ENCODE measurements around the gene SLC26A6. TPM values are rescaled to one million over a fixed set of nuclear protein-coding genes. Genes with fewer than 3 reads are reported as not detected.

The SLC26A6 gene
- total and polyA plus RNA-seq, 2 donors (not counting 1 experiment from before 2014, with no cell fraction given) = 22.5 to 26.7 TPM

GRCh38 chr3:48607519-48607918 lies 27.7 kb downstream of the SLC26A6 start:
- Histone ChIP-seq H3K36me3 (replicated peaks in 1 of 2; ENCODE audit: control extremely low read depth in 1 of 2, control insufficient read depth in 1 of 2, extremely low read depth in 1 of 2, insufficient read depth in 2 of 2, low read length in 1 of 2) (peaks cover 0 to 35% of the 10 kb centered on the region in 2 experiments), H3K27ac (ENCODE audit: low read length in 2 of 2) (no peak overlapping the region), H3K27me3 (replicated peaks in 1 of 4; ENCODE audit: control extremely low read depth in 1 of 4, control insufficient read depth in 3 of 4, insufficient read depth in 4 of 4, low read length in 3 of 4) (no peaks in the 10 kb centered on the region), H3K4me3 (ENCODE audit: control extremely low read depth in 1 of 5, extremely low read depth in 1 of 5, insufficient read depth in 1 of 5, low read depth in 2 of 5, low read length in 4 of 5) (no peak overlapping the region), H3K9ac (ENCODE audit: low read length) (no peak overlapping the region), H3K4me1 (ENCODE audit: control insufficient read depth in 2 of 2, insufficient read depth in 2 of 2, low read length in 2 of 2) (peaks cover 10 to 14% of the 10 kb centered on the region in 2 donors), H3K79me2 (ENCODE audit: control insufficient read depth, insufficient read depth, low read length) (peaks cover 30% of the 10 kb centered on the region), H3K4me2 (replicated peaks; ENCODE audit: low read depth, low read length, poor library complexity, severe bottlenecking) (no peak overlapping the region), H3K9me3 (ENCODE audit: control extremely low read depth in 1 of 3, control insufficient read depth in 2 of 3, insufficient read depth in 1 of 3, low read length in 2 of 3) (no peaks in the 10 kb centered on the region), H4K20me1 (ENCODE audit: control insufficient read depth, insufficient read depth, low read length, poor library complexity, severe bottlenecking) (no peaks in the 10 kb centered on the region), H2AFZ (ENCODE audit: insufficient read depth, low read depth, low read length, poor library complexity, severe bottlenecking) (no peak overlapping the region)
- H3K27me3 Mint-ChIP-seq = no peaks in the 10 kb centered on the region
- intact Hi-C loops (cut with micrococcal nuclease) = no loop called here
- ChIA-PET POLR2A (no interaction called here), CTCF (no interaction called here)
- H3K27ac Mint-ChIP-seq = no peak overlapping the region
- H3K4me1 Mint-ChIP-seq = peaks cover 15% of the 10 kb centered on the region
- ATAC-seq (ENCODE audit: low read depth) (no peak), DNase-seq (no peak)
- WGBS (ENCODE audit: insufficient coverage) = 95% methylated on average over 4 of the region's 5 CpGs
- no peak overlapping the region for H3K4me3 Mint-ChIP-seq
- no peaks in the 10 kb centered on the region for H3K9me3 Mint-ChIP-seq (ENCODE audit: insufficient read depth)
- TF ChIP-seq CTCF (IDR thresholded peaks at IDR 0.05) = no peak
- TF ChIP-seq EZH2 (IDR thresholded peaks at IDR 0.05; ENCODE audit: borderline replicate concordance, insufficient read depth, low read depth, low read length, poor library complexity, severe bottlenecking) = no peak

DNA sequence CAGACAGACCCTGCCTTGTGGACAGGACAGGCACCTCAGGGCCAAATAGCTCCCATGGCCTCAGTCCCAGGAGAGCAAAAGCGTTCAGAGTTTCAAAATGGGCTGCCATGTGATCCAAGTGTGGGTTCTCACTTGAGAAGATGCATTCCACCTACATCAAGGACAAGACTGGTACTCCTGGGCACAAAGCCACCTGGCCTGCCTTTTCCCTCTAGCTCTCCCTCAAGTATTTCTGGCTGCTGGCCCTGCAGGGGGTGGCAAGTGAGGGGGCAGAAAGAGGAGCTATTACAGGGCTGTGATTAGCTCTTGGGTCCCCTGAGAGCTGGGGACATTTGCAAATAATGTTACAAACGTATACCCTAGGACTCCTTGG lies 33.7 kb downstream of the SLC26A6 start:
- no peak overlapping the region for H3K4me3 ChIP-seq (ENCODE audit: control extremely low read depth in 1 of 5, extremely low read depth in 1 of 5, insufficient read depth in 1 of 5, low read depth in 2 of 5, low read length in 4 of 5)
- H4K20me1 ChIP-seq (ENCODE audit: control insufficient read depth, insufficient read depth, low read length, poor library complexity, severe bottlenecking) = no peaks in the 10 kb centered on the region
- H3K9ac ChIP-seq (ENCODE audit: low read length) = no peak overlapping the region
- ChIA-PET CTCF (interaction anchor here (0.6 to 1.5 kb wide), 2 partner anchors 61 to 201 kb away, joined by 3 to 4 read pairs; no protein-coding TSS in a partner anchor), POLR2A (no interaction called here)
- no peak overlapping the region for H3K27ac ChIP-seq (ENCODE audit: low read length in 2 of 2)
- H3K9me3 ChIP-seq (ENCODE audit: control extremely low read depth in 1 of 3, control insufficient read depth in 2 of 3, insufficient read depth in 1 of 3, low read length in 2 of 3) = no peaks in the 10 kb centered on the region
- WGBS (ENCODE audit: insufficient coverage) = 60% methylated on average over 2 of the region's 2 CpGs
- no peak for ATAC-seq (ENCODE audit: low read depth)
- Mint-ChIP-seq H3K9me3 (ENCODE audit: insufficient read depth) (no peaks in the 10 kb centered on the region), H3K27ac (no peak overlapping the region), H3K4me1 (no peaks in the 10 kb centered on the region), H3K4me3 (no peak overlapping the region), H3K27me3 (no peaks in the 10 kb centered on the region)
- intact Hi-C loops (cut with micrococcal nuclease) = no loop called here
- no peak for DNase-seq
- H3K27me3 ChIP-seq (replicated peaks in 1 of 4; ENCODE audit: control extremely low read depth in 1 of 4, control insufficient read depth in 3 of 4, insufficient read depth in 4 of 4, low read length in 3 of 4) = no peaks in the 10 kb centered on the region
- H3K36me3 ChIP-seq (replicated peaks in 1 of 2; ENCODE audit: control extremely low read depth in 1 of 2, control insufficient read depth in 1 of 2, extremely low read depth in 1 of 2, insufficient read depth in 2 of 2, low read length in 1 of 2) = peaks cover 0 to 80% of the 10 kb centered on the region in 2 experiments
- no peaks in the 10 kb centered on the region for H3K4me1 ChIP-seq (ENCODE audit: control insufficient read depth in 2 of 2, insufficient read depth in 2 of 2, low read length in 2 of 2)
- H3K79me2 ChIP-seq (ENCODE audit: control insufficient read depth, insufficient read depth, low read length) = no peaks in the 10 kb centered on the region
- TF ChIP-seq CTCF (IDR thresholded peaks at IDR 0.05) (no peak), EZH2 (IDR thresholded peaks at IDR 0.05; ENCODE audit: borderline replicate concordance, insufficient read depth, low read depth, low read length, poor library complexity, severe bottlenecking) (no peak)
- H2AFZ ChIP-seq (ENCODE audit: insufficient read depth, low read depth, low read length, poor library complexity, severe bottlenecking) = no peak overlapping the region
- H3K4me2 ChIP-seq (replicated peaks; ENCODE audit: low read depth, low read length, poor library complexity, severe bottlenecking) = no peak overlapping the region

Data from B cell (primary cell).